ENCODE results near the gene ABCB6. TPM values are rescaled to one million over a fixed set of nuclear protein-coding genes. Genes with fewer than 3 reads are reported as not detected.
"Not testable (repeated sequence)": the region's sequence is repeated elsewhere in the genome, so short reads cannot be mapped to it uniquely, and the experiment has no call there.

Gene ABCB6
- total and polyA plus RNA-seq, 8 donors = 8.2 to 47.8 (median 22.0) TPM

GRCh38 chr2:219261024-219261855, 42.5 kb upstream of the ABCB6 start:
- peaks cover 0 to 24% (median 4%) of the 10 kb centered on the region in 3 donors for H3K27me3 ChIP-seq
- no peaks in the 10 kb centered on the region for H3K9me3 ChIP-seq
- WGBS, 5 donors = 62 to 68% (median 65%) methylated on average over 5 of the region's 5 CpGs
- no peak for DNase-seq
- TF ChIP-seq EP300 (IDR thresholded peaks at IDR 0.05) (no peak), POLR2AphosphoS5 (IDR thresholded peaks at IDR 0.05) (no peak), POLR2A (IDR thresholded peaks at IDR 0.05) (no peak), CTCF (IDR thresholded peaks at IDR 0.05) (no peak)
- H3K27ac ChIP-seq = no peak overlapping the region
- no peaks in the 10 kb centered on the region for H3K36me3 ChIP-seq
- intact Hi-C loops (cut with DNase I; ENCODE audit: low total_unique reads) = no loop called here
- H3K4me1 ChIP-seq = no peaks in the 10 kb centered on the region
- no peak overlapping the region for H3K4me3 ChIP-seq

DNA sequence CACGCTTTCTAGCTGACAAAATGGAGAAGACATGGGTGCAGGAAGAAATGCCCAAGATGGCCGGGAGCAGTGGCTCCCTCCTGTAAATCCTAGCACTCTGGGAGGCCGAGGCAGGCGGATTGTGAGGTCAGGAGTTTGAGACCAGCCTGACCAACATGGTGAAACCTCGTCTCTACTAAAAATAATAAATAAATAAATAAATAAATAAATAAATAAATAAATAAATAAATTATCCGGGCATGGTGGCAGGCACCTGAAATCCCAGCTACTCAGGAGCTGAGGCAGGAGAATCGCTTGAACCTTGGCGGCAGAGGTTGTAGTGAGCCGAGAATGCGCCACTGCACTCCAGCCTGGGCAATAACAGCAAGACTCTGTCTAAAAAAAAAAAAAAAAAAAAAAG, 40.2 kb upstream of the ABCB6 start:
- intact Hi-C loops (cut with DNase I; ENCODE audit: low total_unique reads); H3K9me3 ChIP-seq; H3K27ac ChIP-seq; DNase-seq; H3K36me3 ChIP-seq; H3K4me3 ChIP-seq: not testable (repeated sequence)
- WGBS, 5 donors = 83 to 90% (median 86%) methylated on average over 10 of the region's 10 CpGs
- Histone ChIP-seq H3K4me1 (peaks cover 9 to 14% (median 12%) of the 10 kb centered on the region in 4 donors), H3K27me3 (peaks cover 0 to 24% (median 4%) of the 10 kb centered on the region in 3 donors)

DNA sequence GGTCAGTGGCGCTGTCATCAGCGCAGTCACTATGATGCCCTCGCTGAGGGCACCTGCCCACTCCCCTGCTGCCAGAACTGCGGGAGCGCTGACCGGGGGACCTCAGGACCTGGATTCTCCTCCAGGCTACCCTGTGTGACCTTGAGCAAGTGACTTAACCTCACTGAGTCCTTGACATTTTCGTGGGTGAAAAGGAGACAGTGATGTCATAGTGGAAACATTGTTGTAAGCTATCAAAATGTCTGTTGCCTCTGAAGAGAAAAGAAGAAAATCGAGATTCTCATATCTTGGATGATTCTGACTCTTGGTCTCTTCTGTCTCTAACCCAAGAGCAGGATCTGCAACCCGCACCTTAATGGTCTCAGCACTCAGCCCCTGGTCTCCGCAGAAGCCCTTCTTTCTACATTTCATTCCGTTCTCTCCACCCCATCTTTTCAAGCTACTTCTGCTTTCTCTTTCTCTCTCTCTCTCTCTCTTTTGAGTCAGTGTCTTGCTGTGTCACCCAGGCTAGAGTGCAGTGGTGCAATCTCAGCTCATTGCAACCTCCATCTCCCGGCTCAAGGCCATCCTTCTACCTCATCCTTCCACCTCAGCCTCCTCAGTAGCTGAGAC, 35.9 kb upstream of the ABCB6 start:
- H3K27ac ChIP-seq = peak overlapping the region; percentile 88 to 98 (median 94)
- peaks cover 0 to 11% (median 0%) of the 10 kb centered on the region in 3 donors for H3K27me3 ChIP-seq
- H3K4me3 ChIP-seq = peak overlapping the region; percentile 59 to 75 (median 72)
- WGBS, 5 donors = 23 to 26% (median 23%) methylated on average over 11 to 12 of the region's 12 CpGs
- intact Hi-C loops (cut with DNase I; ENCODE audit: low total_unique reads) = no loop called here
- TF ChIP-seq POLR2AphosphoS5 (IDR thresholded peaks at IDR 0.05) (peak in 1 of 3 donors; percentile 35), POLR2A (IDR thresholded peaks at IDR 0.05) (no peak)
- DNase-seq = no peak
- no peaks in the 10 kb centered on the region for H3K9me3 ChIP-seq
- peaks cover 49 to 54% (median 51%) of the 10 kb centered on the region in 4 donors for H3K4me1 ChIP-seq
- peaks cover 12 to 18% (median 16%) of the 10 kb centered on the region in 4 donors for H3K36me3 ChIP-seq

GRCh38 chr2:219253753-219254589, 35.2 kb upstream of the ABCB6 start, which contains the start of gene TUBA4A:
Gene TUBA4A (minus strand): TSS chr2:219253918. CDS start chr2:219253858, 60 bp downstream.
- DNase-seq = peak; percentile 94
- Histone ChIP-seq H3K27me3 (peaks cover 0 to 8% (median 0%) of the 10 kb centered on the region in 3 donors), H3K4me3 (peak within 1 kb of the TSS; percentile 59 to 75 (median 72)), H3K4me1 (peaks cover 56 to 62% (median 58%) of the 10 kb centered on the region in 4 donors), H3K9me3 (no peaks in the 10 kb centered on the region), H3K36me3 (peaks cover 12 to 18% (median 16%) of the 10 kb centered on the region in 4 donors), H3K27ac (peak within 1 kb of the TSS; percentile 88 to 98 (median 94))
- intact Hi-C loops (cut with DNase I; ENCODE audit: low total_unique reads) = no loop called here
- 0 to 1% (median 1%) methylated on average over 11 to 76 of the region's 76 CpGs for WGBS, 5 donors
- TF ChIP-seq EP300 (IDR thresholded peaks at IDR 0.05) (no peak), CTCF (IDR thresholded peaks at IDR 0.05) (peak in 2 of 7 experiments; percentile 16 to 28), POLR2AphosphoS5 (IDR thresholded peaks at IDR 0.05) (peak; percentile 91 to 99 (median 99)), POLR2A (IDR thresholded peaks at IDR 0.05) (peak in 2 of 4 donors; percentile 80 to 93)
